ENCODE measurements around the gene FTO. TPM values are rescaled to one million over a fixed set of nuclear protein-coding genes. Genes with fewer than 3 reads are reported as not detected.

The FTO gene
- total RNA-seq, 4 donors from 2014 or later: 125 to 182 (median 164) TPM

DNA sequence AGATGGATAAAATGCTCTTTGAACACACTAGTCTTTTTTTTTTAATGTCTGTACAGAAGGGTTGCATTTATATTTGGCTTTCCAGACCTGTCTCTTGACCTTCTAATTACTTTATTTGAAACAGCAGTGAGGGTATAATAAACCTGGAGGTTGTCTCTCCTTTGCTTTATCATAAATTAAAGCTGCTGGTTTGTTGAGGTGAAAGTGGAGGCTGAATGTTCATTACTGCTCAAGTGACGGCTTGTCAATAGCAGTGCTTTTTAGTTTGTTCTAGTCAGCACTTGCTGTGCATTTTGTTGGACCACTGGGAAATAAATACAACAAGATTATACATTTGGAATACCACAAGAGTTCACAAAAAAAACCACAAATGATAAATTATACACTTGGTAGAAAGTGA lies 318.4 kb downstream of the FTO start:
- Histone ChIP-seq H3K4me3 (replicated peaks in 1 of 3) (no peak overlapping the region), H3K27me3 (no peaks in the 10 kb centered on the region), H3K36me3 (no peaks in the 10 kb centered on the region), H3K27ac (no peak overlapping the region), H3K9me3 (no peaks in the 10 kb centered on the region), H3K4me1 (no peaks in the 10 kb centered on the region)
- intact Hi-C loops (cut with DNase I): no loop called here
- no peak for DNase-seq
- WGBS, 2 donors: 100% methylated on average over 1 of the region's 1 CpG
- TF ChIP-seq, protein P1, sequence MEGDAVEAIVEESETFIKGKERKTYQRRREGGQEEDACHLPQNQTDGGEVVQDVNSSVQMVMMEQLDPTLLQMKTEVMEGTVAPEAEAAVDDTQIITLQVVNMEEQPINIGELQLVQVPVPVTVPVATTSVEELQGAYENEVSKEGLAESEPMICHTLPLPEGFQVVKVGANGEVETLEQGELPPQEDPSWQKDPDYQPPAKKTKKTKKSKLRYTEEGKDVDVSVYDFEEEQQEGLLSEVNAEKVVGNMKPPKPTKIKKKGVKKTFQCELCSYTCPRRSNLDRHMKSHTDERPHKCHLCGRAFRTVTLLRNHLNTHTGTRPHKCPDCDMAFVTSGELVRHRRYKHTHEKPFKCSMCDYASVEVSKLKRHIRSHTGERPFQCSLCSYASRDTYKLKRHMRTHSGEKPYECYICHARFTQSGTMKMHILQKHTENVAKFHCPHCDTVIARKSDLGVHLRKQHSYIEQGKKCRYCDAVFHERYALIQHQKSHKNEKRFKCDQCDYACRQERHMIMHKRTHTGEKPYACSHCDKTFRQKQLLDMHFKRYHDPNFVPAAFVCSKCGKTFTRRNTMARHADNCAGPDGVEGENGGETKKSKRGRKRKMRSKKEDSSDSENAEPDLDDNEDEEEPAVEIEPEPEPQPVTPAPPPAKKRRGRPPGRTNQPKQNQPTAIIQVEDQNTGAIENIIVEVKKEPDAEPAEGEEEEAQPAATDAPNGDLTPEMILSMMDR (IDR thresholded peaks at IDR 0.05): no peak
- no peak for TF ChIP-seq POLR2A (IDR thresholded peaks at IDR 0.05)

DNA sequence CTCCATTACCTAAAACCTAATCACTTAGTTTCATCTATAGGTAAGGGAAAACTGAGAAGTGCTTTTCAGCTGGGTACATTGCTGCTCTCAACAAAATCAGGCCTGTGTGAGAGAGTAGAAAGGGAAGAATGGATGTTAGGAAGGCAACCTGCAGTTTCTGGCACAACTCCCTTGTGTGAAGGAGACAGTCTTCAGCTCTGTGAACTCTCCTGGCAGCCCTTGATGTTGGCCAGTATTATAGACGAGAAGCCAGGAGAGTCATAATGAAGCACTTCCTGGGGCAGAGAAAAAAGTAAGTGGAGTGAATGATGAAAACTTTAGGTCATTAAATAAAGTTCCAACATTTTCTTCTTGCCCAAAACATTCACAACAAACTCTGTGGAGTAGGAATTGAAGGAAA lies 322.5 kb downstream of the FTO start:
- TF ChIP-seq, protein P1 (IDR thresholded peaks at IDR 0.05): no peak
- TF ChIP-seq POLR2A (IDR thresholded peaks at IDR 0.05): no peak
- H3K4me3 ChIP-seq (replicated peaks in 1 of 3): no peak overlapping the region
- WGBS, 2 donors: 67 to 89% methylated on average over 1 of the region's 1 CpG
- no peaks in the 10 kb centered on the region for H3K4me1 ChIP-seq
- H3K27ac ChIP-seq: no peak overlapping the region
- DNase-seq: no peak
- no peaks in the 10 kb centered on the region for H3K9me3 ChIP-seq
- H3K27me3 ChIP-seq: no peaks in the 10 kb centered on the region
- H3K36me3 ChIP-seq: no peaks in the 10 kb centered on the region
- intact Hi-C loops (cut with DNase I): no loop called here

DNA sequence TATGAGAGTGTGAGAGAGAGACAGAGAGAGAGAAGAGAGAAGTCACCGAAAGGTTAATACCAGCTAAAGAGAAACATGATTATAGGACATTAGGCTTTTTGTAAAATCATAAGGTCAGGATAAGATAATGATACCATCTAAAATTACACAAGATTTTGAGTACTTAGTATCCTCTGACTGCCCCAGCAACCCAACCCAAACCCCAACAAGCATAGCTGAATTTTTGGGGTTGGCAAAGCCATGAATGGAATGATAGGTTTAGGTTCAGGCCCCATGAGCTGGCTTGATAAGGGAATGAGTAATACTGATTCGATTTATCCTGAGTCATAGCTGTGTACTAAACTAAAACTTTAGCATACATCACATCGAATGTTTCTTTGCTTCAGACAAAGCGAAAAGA lies 323.1 kb downstream of the FTO start:
- TF ChIP-seq, protein P1 (IDR thresholded peaks at IDR 0.05): no peak
- no peak for TF ChIP-seq POLR2A (IDR thresholded peaks at IDR 0.05)

DNA sequence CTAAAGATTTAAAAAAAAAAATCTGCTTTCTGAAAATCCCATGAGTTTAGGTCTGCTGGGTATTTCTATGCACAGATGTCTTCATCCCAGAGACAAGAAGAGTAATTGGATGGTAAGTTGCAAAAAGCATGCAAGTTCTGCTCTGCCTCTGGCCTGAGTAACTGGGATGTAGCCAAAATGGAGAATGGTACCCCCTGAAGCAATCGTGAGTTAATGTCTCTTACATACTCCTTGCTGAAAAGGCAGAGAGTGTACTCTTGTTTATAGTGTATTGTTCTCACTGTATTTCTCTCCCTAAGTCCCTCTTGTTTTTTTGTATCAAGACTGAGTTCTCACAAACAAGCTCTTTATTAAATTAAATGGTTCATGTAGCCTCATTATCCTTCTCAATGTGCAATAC lies 323.6 kb downstream of the FTO start:
- no peaks in the 10 kb centered on the region for H3K36me3 ChIP-seq
- H3K27me3 ChIP-seq: no peaks in the 10 kb centered on the region
- TF ChIP-seq, protein P1 (IDR thresholded peaks at IDR 0.05): no peak
- no peak for TF ChIP-seq POLR2A (IDR thresholded peaks at IDR 0.05)
- H3K4me3 ChIP-seq (replicated peaks in 1 of 3): no peak overlapping the region
- no peaks in the 10 kb centered on the region for H3K4me1 ChIP-seq
- 76 to 94% methylated on average over 1 of the region's 1 CpG for WGBS, 2 donors
- no peak for DNase-seq
- no peak overlapping the region for H3K27ac ChIP-seq
- no peaks in the 10 kb centered on the region for H3K9me3 ChIP-seq
- intact Hi-C loops (cut with DNase I): no loop called here

More for the DNA sequence above, 323.1 kb downstream of the FTO start:
- DNase-seq: no peak
- Histone ChIP-seq H3K9me3 (no peaks in the 10 kb centered on the region), H3K36me3 (no peaks in the 10 kb centered on the region), H3K4me1 (no peaks in the 10 kb centered on the region), H3K4me3 (replicated peaks in 1 of 3) (no peak overlapping the region), H3K27me3 (no peaks in the 10 kb centered on the region), H3K27ac (no peak overlapping the region)
- WGBS, 2 donors: 92 to 94% methylated on average over 4 of the region's 4 CpGs
- intact Hi-C loops (cut with DNase I): no loop called here

DNA sequence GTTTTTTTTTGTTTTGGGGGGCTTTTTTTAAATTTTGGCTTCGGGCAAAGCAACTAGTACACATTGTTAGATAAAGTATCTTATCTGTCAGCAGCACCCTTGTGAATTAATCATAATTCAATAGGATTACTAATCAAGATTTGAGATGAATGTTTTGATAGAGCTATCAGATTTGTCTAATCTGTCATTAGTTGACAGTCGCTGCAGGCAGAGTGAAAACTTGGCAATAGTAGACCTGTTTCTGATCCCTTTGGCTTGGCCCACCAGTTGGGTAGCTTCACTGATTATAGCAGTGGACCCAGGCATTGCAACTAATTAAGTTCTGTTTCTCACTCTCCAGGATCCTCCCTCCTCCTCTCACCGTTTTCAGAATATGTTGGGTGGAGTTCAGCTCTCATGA lies 324.0 kb downstream of the FTO start:
- H3K27ac ChIP-seq: no peak overlapping the region
- 91 to 92% methylated on average over 3 of the region's 3 CpGs for WGBS, 2 donors
- intact Hi-C loops (cut with DNase I): no loop called here
- TF ChIP-seq POLR2A (IDR thresholded peaks at IDR 0.05): no peak
- TF ChIP-seq, protein P1 (IDR thresholded peaks at IDR 0.05): no peak
- H3K27me3 ChIP-seq: no peaks in the 10 kb centered on the region
- H3K36me3 ChIP-seq: no peaks in the 10 kb centered on the region
- H3K9me3 ChIP-seq: no peaks in the 10 kb centered on the region
- no peak for DNase-seq
- no peak overlapping the region for H3K4me3 ChIP-seq (replicated peaks in 1 of 3)
- H3K4me1 ChIP-seq: no peaks in the 10 kb centered on the region

Measured in thyroid gland (tissue), 4 donors.